Neutrophil (primary cell): Measurements from ENCODE around the gene PLA2G6.
"Not testable (repeated sequence)": the region's sequence is repeated elsewhere in the genome, so short reads cannot be mapped to it uniquely, and the experiment has no call there.

Experiments
- H3K27ac ChIP-seq: fragments of 200-600 bp; sonication (generic); 2 replicates; pipeline ENCODE4 v1.5.1; 2016; ENCODE audit warnings: mild to moderate bottlenecking, moderate library complexity
- H3K27me3 ChIP-seq: fragments of 200-600 bp; sonication (generic); 2 replicates; pipeline ENCODE4 v1.6.0; 2016; ENCODE audit warnings: mild to moderate bottlenecking
- H3K36me3 ChIP-seq: fragments of 200-600 bp; sonication (generic); 2 replicates; pipeline ENCODE4 v1.5.1; 2017
- H3K4me1 ChIP-seq, 2 experiments: fragments of 200-600 bp in 1 of 2; sonication (generic) in 1 of 2; 1 replicate in 1 of 2; 2 replicates in 1 of 2; pipeline versions ENCODE4 v1.5.1 to v1.6.1; 2013 to 2016; ENCODE audit warnings: low read depth in 1 of 2, low read length in 1 of 2, mild to moderate bottlenecking in 1 of 2, moderate library complexity in 1 of 2; ENCODE audit not compliant: control insufficient read depth in 1 of 2, insufficient read depth in 1 of 2
- H3K4me3 ChIP-seq, 2 experiments: fragments of 200-600 bp in 1 of 2; sonication (generic) in 1 of 2; 1 replicate in 1 of 2; 2 replicates in 1 of 2; pipeline ENCODE4 v1.5.1; 2013 to 2016; ENCODE audit warnings: low read depth in 1 of 2, low read length in 1 of 2, mild to moderate bottlenecking in 1 of 2, moderate library complexity in 1 of 2
- H3K9me3 ChIP-seq: fragments of 200-600 bp; sonication (generic); 2 replicates; pipeline ENCODE4 v1.5.1; 2016
- TF ChIP-seq, protein P1 (sequence below): fragments of 200-600 bp; sonication (generic); IDR thresholded peaks from 2 replicates; pipeline ENCODE4 v1.5.1; 2016; ENCODE audit warnings: antibody characterized with exemption

Gene PLA2G6

DNA sequence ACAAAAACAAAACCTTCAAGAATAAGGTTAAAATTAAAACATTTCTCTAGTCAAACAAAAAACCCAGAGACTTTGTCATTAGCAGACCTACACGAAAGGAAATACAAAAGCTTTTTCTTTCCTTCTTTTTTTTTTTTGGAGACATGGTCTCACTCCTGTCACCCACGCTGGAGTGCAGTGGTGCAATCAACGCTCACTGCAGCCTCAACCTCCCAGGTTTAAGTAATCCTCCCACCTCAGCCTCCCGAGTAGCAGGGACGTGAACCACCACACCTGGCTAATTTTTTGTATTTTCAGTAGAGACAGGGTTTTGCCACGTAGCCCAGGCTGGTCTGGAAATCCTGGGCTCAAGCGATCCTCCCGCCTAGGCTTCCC lies 30.5 kb downstream of the PLA2G6 start:
- Histone ChIP-seq H3K27ac (no peak overlapping the region), H3K4me3 (no peak overlapping the region), H3K4me1 (peaks cover 20 to 23% of the 10 kb centered on the region in 2 experiments), H3K27me3 (no peaks in the 10 kb centered on the region), H3K9me3 (no peaks in the 10 kb centered on the region), H3K36me3 (no peaks in the 10 kb centered on the region)
- TF ChIP-seq, protein P1, sequence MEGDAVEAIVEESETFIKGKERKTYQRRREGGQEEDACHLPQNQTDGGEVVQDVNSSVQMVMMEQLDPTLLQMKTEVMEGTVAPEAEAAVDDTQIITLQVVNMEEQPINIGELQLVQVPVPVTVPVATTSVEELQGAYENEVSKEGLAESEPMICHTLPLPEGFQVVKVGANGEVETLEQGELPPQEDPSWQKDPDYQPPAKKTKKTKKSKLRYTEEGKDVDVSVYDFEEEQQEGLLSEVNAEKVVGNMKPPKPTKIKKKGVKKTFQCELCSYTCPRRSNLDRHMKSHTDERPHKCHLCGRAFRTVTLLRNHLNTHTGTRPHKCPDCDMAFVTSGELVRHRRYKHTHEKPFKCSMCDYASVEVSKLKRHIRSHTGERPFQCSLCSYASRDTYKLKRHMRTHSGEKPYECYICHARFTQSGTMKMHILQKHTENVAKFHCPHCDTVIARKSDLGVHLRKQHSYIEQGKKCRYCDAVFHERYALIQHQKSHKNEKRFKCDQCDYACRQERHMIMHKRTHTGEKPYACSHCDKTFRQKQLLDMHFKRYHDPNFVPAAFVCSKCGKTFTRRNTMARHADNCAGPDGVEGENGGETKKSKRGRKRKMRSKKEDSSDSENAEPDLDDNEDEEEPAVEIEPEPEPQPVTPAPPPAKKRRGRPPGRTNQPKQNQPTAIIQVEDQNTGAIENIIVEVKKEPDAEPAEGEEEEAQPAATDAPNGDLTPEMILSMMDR, result no peak

DNA sequence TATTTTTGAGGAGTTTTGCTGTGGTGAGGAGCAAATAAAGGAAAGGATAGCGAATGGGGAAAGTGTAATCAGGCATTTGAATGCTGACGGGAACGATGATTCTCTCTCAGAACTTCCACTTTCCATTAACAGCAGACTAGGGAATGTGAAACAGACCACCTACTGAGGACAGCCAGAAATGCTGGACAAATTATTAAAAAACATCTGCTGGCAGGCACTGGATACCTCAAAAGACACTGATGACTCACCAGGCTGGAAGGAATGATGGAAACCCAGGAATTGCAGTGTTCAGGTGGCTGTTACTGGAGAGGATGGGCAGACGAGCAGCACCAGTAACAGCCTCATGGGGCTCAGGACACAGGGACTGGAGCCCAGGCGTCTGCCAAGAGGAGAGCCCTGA lies 33.4 kb downstream of the PLA2G6 start:
- Histone ChIP-seq H3K27me3 (no peaks in the 10 kb centered on the region), H3K9me3 (no peaks in the 10 kb centered on the region), H3K36me3 (no peaks in the 10 kb centered on the region), H3K27ac (peak overlapping the region; percentile 91), H3K4me3 (peak overlapping the region; percentile 22 to 36), H3K4me1 (peaks cover 20 to 23% of the 10 kb centered on the region in 2 experiments)
- TF ChIP-seq, protein P1, result no peak

DNA sequence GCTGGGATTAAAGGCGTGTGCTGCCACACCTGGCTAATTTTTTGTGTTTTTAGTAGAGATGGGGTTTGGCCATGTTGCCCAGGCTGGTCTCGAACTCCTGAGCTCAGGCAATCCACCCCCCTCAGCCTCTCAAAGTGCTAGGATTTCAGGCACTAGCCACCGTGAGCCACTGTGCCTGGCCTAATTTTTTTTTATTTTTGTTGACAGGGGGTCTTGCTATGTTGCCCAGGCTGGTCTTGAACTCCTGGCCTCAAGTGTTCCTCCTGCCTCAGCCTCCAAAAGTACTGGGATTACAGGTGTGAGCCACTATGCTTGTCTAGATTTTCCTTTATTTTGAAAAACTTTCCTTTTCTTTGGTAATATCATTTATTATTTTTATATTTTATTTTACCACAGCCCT lies 35.5 kb downstream of the PLA2G6 start:
- peak overlapping the region; percentile 91 for H3K27ac ChIP-seq
- H3K27me3 ChIP-seq, H3K4me3 ChIP-seq: not testable (repeated sequence)

DNA sequence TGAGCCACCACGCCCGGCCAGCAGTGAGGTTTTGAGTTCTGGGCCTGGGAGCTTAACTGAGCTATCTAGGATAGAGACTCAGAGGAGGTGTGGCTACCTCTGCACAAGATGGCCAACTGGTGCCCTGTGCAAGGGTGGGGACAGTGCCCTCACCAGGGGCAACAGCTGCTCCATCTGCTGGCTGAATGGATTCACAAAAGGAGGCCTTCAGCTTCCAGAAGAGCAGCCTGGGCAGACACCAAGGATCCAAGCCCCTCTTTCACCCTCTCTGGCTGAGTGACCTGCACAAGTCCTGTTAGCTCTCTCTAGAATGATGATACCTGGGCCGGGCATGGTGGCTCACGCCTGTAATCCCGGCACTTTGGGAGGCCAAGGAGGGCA lies 37.6 kb downstream of the PLA2G6 start:
- no peaks in the 10 kb centered on the region for H3K9me3 ChIP-seq

More for the DNA sequence above, 35.5 kb downstream of the PLA2G6 start:
- H3K9me3 ChIP-seq, H3K36me3 ChIP-seq: not testable (repeated sequence)
- peaks cover 20 to 23% of the 10 kb centered on the region in 2 experiments for H3K4me1 ChIP-seq

DNA sequence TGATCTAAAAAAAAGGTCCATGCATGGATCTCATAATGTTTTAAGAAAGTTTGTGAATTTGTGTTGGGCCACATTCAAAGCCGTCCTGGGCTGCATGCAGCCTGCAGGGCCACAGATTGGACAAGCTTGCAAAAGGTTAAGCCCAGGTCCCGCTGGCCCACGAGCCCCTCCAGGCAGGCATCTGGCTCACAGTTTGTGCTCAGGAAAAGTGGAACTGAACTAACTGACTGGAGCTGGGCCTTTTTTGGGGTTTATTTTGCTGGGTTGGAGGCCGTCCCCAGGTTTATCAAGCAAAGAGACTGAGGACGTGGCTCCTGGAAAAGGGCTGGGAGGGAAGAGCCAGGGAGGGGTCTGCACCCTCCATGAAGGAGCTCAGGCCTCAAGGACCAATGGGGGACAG lies 39.0 kb downstream of the PLA2G6 start:
- no peaks in the 10 kb centered on the region for H3K27me3 ChIP-seq
- H3K9me3 ChIP-seq, result no peaks in the 10 kb centered on the region
- TF ChIP-seq, protein P1, result no peak
- no peak overlapping the region for H3K27ac ChIP-seq
- H3K4me1 ChIP-seq, result peaks cover 9 to 10% of the 10 kb centered on the region in 2 experiments
- no peak overlapping the region for H3K4me3 ChIP-seq
- no peaks in the 10 kb centered on the region for H3K36me3 ChIP-seq

More for the DNA sequence above, 37.6 kb downstream of the PLA2G6 start:
- TF ChIP-seq, protein P1, result no peak
- no peak overlapping the region for H3K27ac ChIP-seq
- H3K36me3 ChIP-seq, result no peaks in the 10 kb centered on the region
- no peaks in the 10 kb centered on the region for H3K27me3 ChIP-seq
- no peak overlapping the region for H3K4me3 ChIP-seq
- H3K4me1 ChIP-seq, result peaks cover 20 to 23% of the 10 kb centered on the region in 2 experiments

DNA sequence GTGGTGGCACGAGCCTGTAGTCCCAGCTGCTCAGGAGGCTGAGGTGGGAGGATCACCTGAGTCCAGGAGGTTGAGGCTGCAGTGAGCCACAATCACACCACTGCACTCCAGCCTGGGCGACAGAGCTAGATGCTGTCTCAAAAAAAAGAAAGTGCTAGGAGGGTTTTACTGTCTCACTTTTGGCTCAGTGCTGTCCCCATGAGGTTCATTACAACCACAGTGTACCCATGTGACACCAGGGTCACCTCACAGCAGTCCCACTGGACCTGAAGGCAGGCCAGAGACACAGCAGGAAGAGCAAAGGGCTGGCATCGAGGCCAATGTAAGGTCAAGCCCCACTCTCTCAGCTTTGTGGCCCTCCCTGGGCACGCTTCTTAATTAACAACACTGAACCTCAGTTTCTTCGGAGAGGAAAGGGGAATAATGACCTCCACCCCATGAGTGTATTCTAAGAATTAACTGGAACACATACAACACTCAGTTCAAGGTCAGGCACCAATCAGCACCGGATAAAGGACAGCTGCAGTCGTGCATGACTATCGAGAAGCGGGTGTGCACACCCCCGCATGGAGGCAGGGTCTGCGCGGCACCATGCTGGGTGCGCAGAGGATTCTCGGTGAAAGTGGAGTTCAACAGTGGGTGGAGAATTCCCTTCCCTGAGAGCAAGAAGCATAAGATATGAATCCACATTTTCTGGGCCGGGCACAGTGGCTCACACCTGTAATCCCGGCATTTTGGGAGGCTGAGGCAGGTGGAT lies 40.2 kb downstream of the PLA2G6 start:
- no peaks in the 10 kb centered on the region for H3K27me3 ChIP-seq
- H3K36me3 ChIP-seq, result no peaks in the 10 kb centered on the region
- no peak overlapping the region for H3K4me3 ChIP-seq
- no peak overlapping the region for H3K27ac ChIP-seq
- no peaks in the 10 kb centered on the region for H3K4me1 ChIP-seq
- TF ChIP-seq, protein P1, result no peak
- no peaks in the 10 kb centered on the region for H3K9me3 ChIP-seq
